Right lobe of liver (tissue), 6 donors: Measurements from ENCODE around the gene TSPAN18. TPM values are rescaled to one million over a fixed set of nuclear protein-coding genes. Genes with fewer than 3 reads are reported as not detected.
A peak's percentile ranks its signal among the peaks of the same experiment; 100 is the strongest.

Experiments used
- ATAC-seq, 4 donors: fragments of 200-7000 bp; cut with Tn5 transposase; one replicate each; pipeline ENCODE4 v1.9.1; 2020; ENCODE audit warnings: mild to moderate bottlenecking in 4 of 4, moderate library complexity in 4 of 4
- DNase-seq, 3 donors: peaks; one replicate each; pipeline ENCODE4 v3.0.0-alpha.2; 2020
- H3K27ac ChIP-seq, 3 donors: fragments of 200-600 bp; one replicate each; pipeline ENCODE4 v1.8.0; 2022
- H3K27me3 ChIP-seq, 2 donors: fragments of 200-600 bp; one replicate each; pipeline ENCODE4 v1.8.0; 2022
- H3K36me3 ChIP-seq, 4 donors: fragments of 200-600 bp; sonication (generic) in 1 of 4; one replicate each; pipeline versions ENCODE4 v1.5.1 to v1.8.0; 2017 to 2022; ENCODE audit warnings: control low read depth in 1 of 4
- H3K4me1 ChIP-seq, 4 donors: fragments of 200-600 bp; sonication (generic) in 1 of 4; one replicate each; pipeline versions ENCODE4 v1.5.1 to v1.8.0; 2017 to 2022; ENCODE audit warnings: control low read depth in 1 of 4
- H3K4me3 ChIP-seq, 3 donors: fragments of 200-600 bp; one replicate each; pipeline ENCODE4 v1.8.0; 2022
- H3K9me3 ChIP-seq, 4 donors: fragments of 200-600 bp; sonication (generic) in 1 of 4; one replicate each; pipeline versions ENCODE4 v1.5.1 to v1.8.0; 2017 to 2022; ENCODE audit warnings: control low read depth in 1 of 4
- POLR2A ChIP-seq: fragments of 450-650 bp; IDR thresholded peaks from one replicate; pipeline ENCODE4 v1.6.1; 2017; ENCODE audit warnings: antibody characterized with exemption, mild to moderate bottlenecking
- WGBS: methylation state at CpG from one replicate; pipeline ENCODE4 v1.1.6; 2018; ENCODE audit warnings: low coverage, low lambda C conversion rate; ENCODE audit not compliant: insufficient coverage; ENCODE audit errors: missing lambda C conversion rate; 5-methylcytosine and 5-hydroxymethylcytosine counted together
- intact Hi-C, 2 donors: fragments of 100-400 bp; cut with DNase I; formaldehyde crosslinking; loops; one replicate each; pipeline versions ENCODE4 v1.11.2 to v1.14.1; 2022
- total RNA-seq, 6 experiments: library from RNA; depleted of rRNA in 2 of 6; stranded (reverse); fragments of >200 nt in 2 of 6; fragmentation: NEBNext Ultra II Directional in 3 of 6; extraction: Animal tissue kit (Norgen Biotek cat#: 25700) in 3 of 6; gene quantifications; one replicate each; pipeline versions ENCODE4 v1.1.0 to v1.2.4, GENCODE V29; 2016 to 2023
- TF ChIP-seq, protein P1 (sequence below), 4 donors: fragments of 200-600 bp in 3 of 4; fragments of 450-650 bp in 1 of 4; IDR thresholded peaks; one replicate each; pipeline versions ENCODE4 v1.5.1 to v1.8.0; 2016 to 2022; ENCODE audit warnings: antibody characterized with exemption in 4 of 4, mild to moderate bottlenecking in 2 of 4
- donor health status: DM: no; HTN: yes; CAD: no.
- donor health status: DM: no; HTN: no; CAD: no.
- donor health status: DM: no; HTN: no; CAD: no.
- donor health status: DM: no; HTN: yes; CAD: no.
- donor health status: DM: no; HTN: yes; CAD: no.

The TSPAN18 gene
- total RNA-seq, 6 experiments from 2014 or later: 3.4 to 10.6 (median 5.3) TPM

DNA sequence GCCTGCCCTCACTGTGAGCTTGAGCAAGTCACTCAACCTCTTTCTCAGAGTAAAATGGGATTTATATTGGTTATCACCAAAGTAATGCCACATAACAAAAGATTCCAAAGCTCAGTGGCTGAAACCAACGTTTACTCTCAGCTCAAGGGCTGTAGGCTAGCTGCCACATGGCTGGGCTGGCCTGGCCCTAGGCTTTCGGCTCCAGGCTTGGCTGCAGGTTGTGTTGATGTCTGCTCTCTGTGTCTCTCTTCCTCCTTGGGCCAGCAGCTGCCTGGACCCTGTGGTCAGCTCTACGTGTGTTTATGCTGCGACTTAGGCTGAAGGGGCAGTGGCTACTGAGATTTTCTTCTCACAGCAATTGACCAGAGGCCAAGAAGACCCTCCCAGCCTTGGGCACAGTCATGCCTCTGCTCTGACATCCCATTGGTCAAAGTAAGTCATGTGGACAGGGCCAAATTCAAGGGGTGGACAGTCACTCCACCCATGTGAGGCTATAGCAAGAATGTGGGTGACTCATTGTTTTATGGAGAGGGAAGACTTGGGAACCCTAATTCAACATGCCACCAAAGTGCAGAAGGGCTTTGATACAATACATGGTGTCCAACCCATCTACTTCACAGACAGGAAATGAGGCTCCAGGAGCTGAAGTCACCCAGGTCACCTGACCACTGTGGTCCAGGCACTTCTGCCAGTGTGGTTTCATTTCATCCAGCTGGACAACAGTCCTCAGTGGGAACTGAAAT is 90.6 kb downstream of the TSPAN18 start:
- H3K4me3 ChIP-seq: no peak overlapping the region
- H3K27ac ChIP-seq: no peak overlapping the region
- DNase-seq (no peak), ATAC-seq (no peak)
- no CpG with 5 or more reads among the region's 4 CpGs for WGBS
- no peaks in the 10 kb centered on the region for H3K4me1 ChIP-seq
- intact Hi-C loops: no loop called here
- H3K27me3 ChIP-seq: no peaks in the 10 kb centered on the region
- H3K36me3 ChIP-seq: no peaks in the 10 kb centered on the region
- no peaks in the 10 kb centered on the region for H3K9me3 ChIP-seq
- TF ChIP-seq, protein P1, sequence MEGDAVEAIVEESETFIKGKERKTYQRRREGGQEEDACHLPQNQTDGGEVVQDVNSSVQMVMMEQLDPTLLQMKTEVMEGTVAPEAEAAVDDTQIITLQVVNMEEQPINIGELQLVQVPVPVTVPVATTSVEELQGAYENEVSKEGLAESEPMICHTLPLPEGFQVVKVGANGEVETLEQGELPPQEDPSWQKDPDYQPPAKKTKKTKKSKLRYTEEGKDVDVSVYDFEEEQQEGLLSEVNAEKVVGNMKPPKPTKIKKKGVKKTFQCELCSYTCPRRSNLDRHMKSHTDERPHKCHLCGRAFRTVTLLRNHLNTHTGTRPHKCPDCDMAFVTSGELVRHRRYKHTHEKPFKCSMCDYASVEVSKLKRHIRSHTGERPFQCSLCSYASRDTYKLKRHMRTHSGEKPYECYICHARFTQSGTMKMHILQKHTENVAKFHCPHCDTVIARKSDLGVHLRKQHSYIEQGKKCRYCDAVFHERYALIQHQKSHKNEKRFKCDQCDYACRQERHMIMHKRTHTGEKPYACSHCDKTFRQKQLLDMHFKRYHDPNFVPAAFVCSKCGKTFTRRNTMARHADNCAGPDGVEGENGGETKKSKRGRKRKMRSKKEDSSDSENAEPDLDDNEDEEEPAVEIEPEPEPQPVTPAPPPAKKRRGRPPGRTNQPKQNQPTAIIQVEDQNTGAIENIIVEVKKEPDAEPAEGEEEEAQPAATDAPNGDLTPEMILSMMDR (IDR thresholded peaks at IDR 0.05): no peak
- TF ChIP-seq POLR2A: no peak

DNA sequence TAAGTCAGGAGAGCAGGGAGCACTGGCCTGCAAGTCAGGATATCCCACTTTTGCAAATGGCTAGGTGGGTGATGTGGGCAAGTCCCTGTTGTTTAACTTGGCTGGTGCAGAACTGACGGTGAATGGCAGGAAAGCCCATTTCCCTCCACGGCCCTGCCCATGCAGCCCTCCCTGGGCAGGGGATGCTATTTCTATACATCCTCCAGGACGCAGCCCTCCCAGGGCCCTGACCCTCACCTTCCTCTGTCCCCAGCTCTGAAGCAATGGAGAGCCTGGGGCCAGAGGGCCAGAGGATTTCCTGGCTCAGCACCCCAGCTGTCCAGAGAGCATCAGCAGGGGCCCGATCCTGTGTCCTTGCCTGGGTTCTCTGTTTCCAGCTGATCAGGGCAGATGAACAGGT is 91.3 kb downstream of the TSPAN18 start:
- DNase-seq (peak in 1 of 3 donors; percentile 49), ATAC-seq (peak; percentile 50 to 75 (median 62))
- no CpG with 5 or more reads among the region's 4 CpGs for WGBS
- Histone ChIP-seq H3K36me3 (no peaks in the 10 kb centered on the region), H3K9me3 (no peaks in the 10 kb centered on the region), H3K4me3 (no peak overlapping the region), H3K27ac (no peak overlapping the region), H3K27me3 (no peaks in the 10 kb centered on the region), H3K4me1 (no peaks in the 10 kb centered on the region)
- intact Hi-C loops: no loop called here
- no peak for TF ChIP-seq POLR2A
- TF ChIP-seq, protein P1 (IDR thresholded peaks at IDR 0.05): no peak

DNA sequence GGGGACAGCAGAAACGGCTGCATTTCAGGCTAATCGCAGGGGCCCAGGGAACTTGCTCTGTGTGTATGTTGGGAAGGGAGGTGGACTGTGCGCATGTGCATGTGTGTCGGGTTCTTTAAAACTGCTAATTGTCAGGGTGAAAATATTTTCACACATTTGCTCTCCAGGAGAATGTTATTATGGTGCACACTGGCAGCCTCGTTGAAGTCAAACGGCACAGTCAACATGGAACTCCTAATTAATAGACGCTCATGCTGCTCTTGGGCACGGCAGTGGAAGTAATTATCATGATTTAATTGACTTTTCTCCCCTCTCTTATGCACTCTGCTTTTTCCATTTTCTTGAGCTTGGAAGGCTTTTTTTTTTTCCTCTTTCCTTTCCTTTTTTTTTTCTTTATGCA is 92.6 kb downstream of the TSPAN18 start:
- Histone ChIP-seq H3K27me3 (no peaks in the 10 kb centered on the region), H3K9me3 (no peaks in the 10 kb centered on the region), H3K36me3 (no peaks in the 10 kb centered on the region), H3K27ac (no peak overlapping the region), H3K4me1 (no peaks in the 10 kb centered on the region), H3K4me3 (no peak overlapping the region)
- no peak for ATAC-seq
- no peak for TF ChIP-seq POLR2A
- TF ChIP-seq, protein P1 (IDR thresholded peaks at IDR 0.05): no peak
- no peak for DNase-seq
- intact Hi-C loops: no loop called here
- 70% methylated on average over 5 of the region's 8 CpGs for WGBS

DNA sequence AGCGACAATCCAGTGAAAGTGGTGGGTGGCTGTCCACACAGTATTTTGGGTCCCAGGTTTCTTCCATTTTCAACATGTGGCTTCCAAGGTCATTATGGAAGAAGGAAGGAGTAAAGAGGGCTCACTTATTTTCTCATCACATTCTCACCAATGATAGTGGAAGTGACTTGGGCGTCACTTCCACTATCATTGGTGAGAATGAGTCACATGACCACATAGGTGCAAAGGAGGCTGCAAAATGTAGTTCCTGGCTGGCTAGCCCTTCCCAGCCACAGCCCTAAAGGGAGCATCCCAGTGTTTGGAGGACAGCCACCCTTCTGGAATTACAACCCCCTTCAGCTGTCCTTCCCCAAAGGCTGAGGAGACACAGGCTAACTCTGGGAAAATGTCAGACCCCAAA is 95.6 kb downstream of the TSPAN18 start:
- Histone ChIP-seq H3K27ac (no peak overlapping the region), H3K4me3 (no peak overlapping the region), H3K27me3 (no peaks in the 10 kb centered on the region), H3K9me3 (no peaks in the 10 kb centered on the region), H3K4me1 (no peaks in the 10 kb centered on the region), H3K36me3 (no peaks in the 10 kb centered on the region)
- no peak for TF ChIP-seq POLR2A
- TF ChIP-seq, protein P1 (IDR thresholded peaks at IDR 0.05): no peak
- intact Hi-C loops: no loop called here
- DNase-seq (no peak), ATAC-seq (no peak)
- 0% methylated on average over 1 of the region's 2 CpGs for WGBS
